Thoracic aorta (tissue), 2 donors: ENCODE measurements around the gene EFCAB12. TPM values are rescaled to one million over a fixed set of nuclear protein-coding genes. Genes with fewer than 3 reads are reported as not detected.

Experiments used
- ATAC-seq: fragments of 150-250 bp; one replicate; pipeline ENCODE4 v1.8.0; 2017; ENCODE audit warnings: low read depth; ENCODE audit not compliant: insufficient number of reproducible peaks, low FRiP score
- DNase-seq: peaks from one replicate; pipeline ENCODE4 v3.0.0-alpha.2; 2020; ENCODE audit warnings: low spot score
- H3K27ac ChIP-seq, 2 donors: fragments of 200-600 bp; sonication (generic); 1 replicate in 1 of 2; 2 replicates in 1 of 2; pipeline ENCODE4 v1.5.1; 2016; ENCODE audit warnings: mild to moderate bottlenecking in 2 of 2, moderate library complexity in 2 of 2
- H3K27me3 ChIP-seq: fragments of 200-600 bp; sonication (generic); replicated peaks from 2 replicates; pipeline ENCODE4 v1.6.0; 2016; ENCODE audit warnings: mild to moderate bottlenecking; ENCODE audit not compliant: insufficient read depth
- H3K36me3 ChIP-seq: fragments of 200-600 bp; sonication (generic); one replicate; pipeline ENCODE4 v1.5.1; 2016
- H3K4me1 ChIP-seq, 2 donors: fragments of 200-600 bp; sonication (generic); 1 replicate in 1 of 2; 2 replicates in 1 of 2; pipeline versions ENCODE4 v1.5.1 to v1.6.0; 2016; ENCODE audit warnings: low read depth in 2 of 2, mild to moderate bottlenecking in 1 of 2; ENCODE audit not compliant: control insufficient read depth in 1 of 2
- H3K4me3 ChIP-seq: fragments of 200-600 bp; sonication (generic); 2 replicates; pipeline ENCODE4 v1.5.1; 2016; ENCODE audit warnings: mild to moderate bottlenecking
- H3K9me3 ChIP-seq: fragments of 200-600 bp; sonication (generic); 2 replicates; pipeline ENCODE4 v1.5.1; 2016
- CTCF ChIP-seq: fragments of 200-600 bp; sonication (generic); IDR thresholded peaks from one replicate; pipeline ENCODE4 v1.5.1; 2019; ENCODE audit warnings: antibody characterized with exemption
- total RNA-seq, 2 donors: library from RNA; depleted of rRNA; stranded (reverse); fragments of >200 nt; gene quantifications; one replicate each; pipeline versions ENCODE4 v1.1.0 to v1.2.3, GENCODE V29; 2016

EFCAB12 gene
- total RNA-seq, 2 donors from 2014 or later: 0.68 TPM; not detected in 1

- no peak for ATAC-seq
Measured at GRCh38 chr3:129352650-129353588, 75.5 kb downstream of the EFCAB12 start.

GRCh38 chr3:129352045-129352444 is 76.4 kb downstream of the EFCAB12 start:
- Histone ChIP-seq H3K4me3 (no peak overlapping the region), H3K27ac (no peak overlapping the region), H3K27me3 (no peaks in the 10 kb centered on the region), H3K9me3 (no peaks in the 10 kb centered on the region), H3K4me1 (peaks cover 0 to 2% of the 10 kb centered on the region in 2 donors), H3K36me3 (no peaks in the 10 kb centered on the region)
- peak; percentile 19 for TF ChIP-seq CTCF
- no peak for DNase-seq
- ATAC-seq: no peak

More at GRCh38 chr3:129352650-129353588, 75.5 kb downstream of the EFCAB12 start:
- H3K27ac ChIP-seq: no peak overlapping the region
- TF ChIP-seq CTCF: no peak
- DNase-seq: no peak
- no peaks in the 10 kb centered on the region for H3K9me3 ChIP-seq
- no peak overlapping the region for H3K4me3 ChIP-seq
- H3K27me3 ChIP-seq: no peaks in the 10 kb centered on the region
- H3K36me3 ChIP-seq: no peaks in the 10 kb centered on the region
- no peaks in the 10 kb centered on the region for H3K4me1 ChIP-seq

Other genes starting within 250 kb of the EFCAB12 start
- gene CNBP, start 244.7 kb downstream of the EFCAB12 start, total RNA-seq: 100 to 1,000 TPM; 308 to 459 TPM
- 100 to 1,000 TPM; 126 to 141 TPM for gene COPG1, start 179.0 kb downstream of the EFCAB12 start, total RNA-seq
- 10 to 100 TPM; 12.0 to 23.9 TPM for gene HMCES, start 149.8 kb downstream of the EFCAB12 start, total RNA-seq
- 10 to 100 TPM; 23.0 to 32.5 TPM for gene MBD4, start 11.3 kb upstream of the EFCAB12 start, total RNA-seq
- 10 to 100 TPM; 50.1 to 61.9 TPM for gene IFT122, start 11.6 kb upstream of the EFCAB12 start, total RNA-seq
- not detected for gene RHO, start 100.0 kb upstream of the EFCAB12 start, total RNA-seq
- gene H1-8, start 114.5 kb upstream of the EFCAB12 start, total RNA-seq: not detected
- gene PLXND1, start 178.0 kb upstream of the EFCAB12 start, total RNA-seq: 100 to 1,000 TPM; 207 to 246 TPM